HepG2 (cell line): ENCODE measurements around the gene IGHMBP2. TPM values are rescaled to one million over a fixed set of nuclear protein-coding genes. Genes with fewer than 3 reads are reported as not detected.

Experiments
- ATAC-seq: fragments of 200-7000 bp; cut with Tn5 transposase; 3 replicates; pipeline ENCODE4 v1.9.1; 2020; ENCODE audit warnings: mild to moderate bottlenecking, moderate library complexity
- BruUV-seq: library from RNA; stranded (reverse); fragments of 400-500 nt; replicated peaks from 2 replicates; lab custom pipeline; 2021; lab: Mats Ljungman, UMichigan
- CTCF ChIA-PET: fragments of 300-600 bp; formaldehyde crosslinking; extraction: SDS; loops from one replicate; lab custom pipeline; 2021; ENCODE audit warnings: low total read pairs, inconsistent platforms, low intra/inter-chr PET ratio; lab: Yijun Ruan, JAX
- POLR2A ChIA-PET: fragments of 350-600 bp; sonication (Branson Sonifier 250); formaldehyde crosslinking; loops from one replicate; lab custom pipeline; 2020; ENCODE audit warnings: antibody characterized with exemption, inconsistent platforms; lab: Yijun Ruan, JAX
- DNase-seq: peaks from one replicate; pipeline ENCODE4 v3.0.0-alpha.2; 2015; ENCODE audit warnings: low spot score
- FAIRE-seq: peaks from 3 replicates; lab custom pipeline; 2011; peaks lifted over from hg19 to GRCh38; lab: Jason Lieb, UNC
- H2AFZ ChIP-seq: one replicate; pipeline ENCODE4 v1.6.1; 2011; ENCODE audit warnings: low read length, inconsistent platforms
- H3K27ac ChIP-seq: fragments of 300-600 bp; 3 replicates; pipeline ENCODE4 v1.8.0; 2011; ENCODE audit warnings: mixed run types, mild to moderate bottlenecking, mixed read lengths, low read length, inconsistent platforms; ENCODE audit not compliant: insufficient read depth; ENCODE audit errors: extremely low read length
- H3K27me3 ChIP-seq, 2 experiments: fragments of 200-600 bp in 1 of 2; 2 replicates in 1 of 2; 3 replicates in 1 of 2; pipeline versions ENCODE4 v1.6.0 to v1.8.0; 2011; ENCODE audit warnings: low read length in 2 of 2, mild to moderate bottlenecking in 2 of 2, moderate library complexity in 2 of 2, inconsistent platforms in 1 of 2; ENCODE audit not compliant: insufficient read depth in 2 of 2, control insufficient read depth in 1 of 2
- H3K36me3 ChIP-seq, 2 experiments: fragments of 200-600 bp in 1 of 2; replicated peaks in 1 of 2; 2 replicates in 1 of 2; 3 replicates in 1 of 2; pipeline versions ENCODE4 v1.5.1 to v1.8.0; 2011; ENCODE audit warnings: low read length in 2 of 2, inconsistent platforms in 1 of 2; ENCODE audit not compliant: insufficient read depth in 2 of 2, control insufficient read depth in 1 of 2
- H3K4me1 ChIP-seq: 2 replicates; pipeline ENCODE4 v1.5.1; 2012; ENCODE audit warnings: low read length, inconsistent platforms; ENCODE audit not compliant: insufficient read depth
- H3K4me2 ChIP-seq: 2 replicates; pipeline ENCODE4 v1.6.0; 2011; ENCODE audit warnings: low read depth, low read length, inconsistent platforms
- H3K4me3 ChIP-seq, 3 experiments: fragments of 200-600 bp in 1 of 3; sonication (generic), shearing (Covaris generic) in 1 of 3; replicated peaks in 1 of 3; 2 replicates each; pipeline ENCODE4 v1.5.1; 2011 to 2016; ENCODE audit warnings: low read length in 3 of 3, inconsistent platforms in 2 of 3, low read depth in 2 of 3, mild to moderate bottlenecking in 2 of 3, control low read depth in 1 of 3, mixed read lengths in 1 of 3; ENCODE audit not compliant: insufficient read depth in 1 of 3
- H3K79me2 ChIP-seq: one replicate; pipeline ENCODE4 v1.6.1; 2011; ENCODE audit warnings: low read length, inconsistent platforms; ENCODE audit not compliant: insufficient read depth
- H3K9ac ChIP-seq: 2 replicates; pipeline ENCODE4 v1.6.0; 2011; ENCODE audit warnings: mild to moderate bottlenecking, low read depth, low read length, inconsistent platforms; ENCODE audit not compliant: insufficient read depth
- H3K9me3 ChIP-seq: 2 replicates; pipeline ENCODE4 v1.5.1; 2012; ENCODE audit warnings: mild to moderate bottlenecking, low read length
- H4K20me1 ChIP-seq: 2 replicates; pipeline ENCODE4 v1.6.0; 2011; ENCODE audit warnings: inconsistent platforms, mild to moderate bottlenecking, low read length, moderate library complexity; ENCODE audit not compliant: insufficient read depth
- EHMT2 ChIP-seq: fragments of 200-600 bp; sonication (generic); IDR thresholded peaks from 2 replicates; pipeline ENCODE4 v1.7.0; 2017; ENCODE audit warnings: antibody characterized with exemption, low read depth, low read length, borderline replicate concordance
- ELF3 ChIP-seq: IDR thresholded peaks from 2 replicates; pipeline ENCODE4 v1.6.1; 2016; ENCODE audit warnings: missing genetic modification reagents, missing compliant biosample characterization
- HIVEP1 ChIP-seq: sonication (generic); formaldehyde crosslinking; IDR thresholded peaks from 2 replicates; pipeline ENCODE4 v1.4.0; 2020; ENCODE audit warnings: mild to moderate bottlenecking, missing genetic modification reagents
- KAT7 ChIP-seq: IDR thresholded peaks from 2 replicates; pipeline ENCODE4 v1.6.1; 2018; ENCODE audit warnings: borderline replicate concordance, missing compliant biosample characterization
- MEIS2 ChIP-seq: sonication (generic); formaldehyde crosslinking; IDR thresholded peaks from 2 replicates; pipeline ENCODE4 v1.9.0; 2021; ENCODE audit warnings: mild to moderate bottlenecking, missing genetic modification reagents
- RBAK ChIP-seq: sonication (generic); formaldehyde crosslinking; IDR thresholded peaks from 2 replicates; pipeline ENCODE4 v1.5.1; 2020; ENCODE audit warnings: mild to moderate bottlenecking, missing genetic modification reagents
- SP1 ChIP-seq, 2 experiments: fragments of 450-650 bp in 1 of 2; sonication (generic) in 1 of 2; formaldehyde crosslinking in 1 of 2; IDR thresholded peaks; 2 replicates each; pipeline versions ENCODE4 v1.4.0 to v1.6.1; 2016 to 2020; ENCODE audit warnings: missing genetic modification reagents in 1 of 2
- U2AF1 ChIP-seq: fragments of 200-400 bp; formaldehyde crosslinking; optimal IDR thresholded peaks from 2 replicates; pipeline ENCODE3; 2017; ENCODE audit warnings: mild to moderate bottlenecking, low read depth, low read length
- ZFP36L1 ChIP-seq: sonication (generic); formaldehyde crosslinking; IDR thresholded peaks from 2 replicates; pipeline ENCODE4 v1.8.0; 2022; ENCODE audit warnings: mild to moderate bottlenecking, missing genetic modification reagents, moderate library complexity
- ZNF180 ChIP-seq: sonication (generic); formaldehyde crosslinking; IDR thresholded peaks from 2 replicates; pipeline ENCODE4 v1.4.0; 2020; ENCODE audit warnings: low read depth, missing genetic modification reagents, borderline replicate concordance
- ZNF484 ChIP-seq: sonication (generic); formaldehyde crosslinking; IDR thresholded peaks from 2 replicates; pipeline ENCODE4 v1.5.1; 2020; ENCODE audit warnings: mild to moderate bottlenecking, low read depth, missing genetic modification reagents, borderline replicate concordance
- ZSCAN20 ChIP-seq: sonication (generic); formaldehyde crosslinking; IDR thresholded peaks from 2 replicates; pipeline ENCODE4 v1.4.0; 2020; ENCODE audit warnings: missing genetic modification reagents, mild to moderate bottlenecking, borderline replicate concordance
- WGBS: methylation state at CpG from one replicate; pipeline ENCODE4 v1.1.6; 2017; ENCODE audit warnings: low lambda C conversion rate; 5-methylcytosine and 5-hydroxymethylcytosine counted together
- in situ Hi-C: cut with HindIII; loops from 2 replicates; pipeline ENCODE4 v1.10.0; 2017; ENCODE audit warnings: low pct_unique_long_range_greater_than_20kb; ENCODE audit not compliant: extremely low pct_ligation_motif_present
- intact Hi-C: fragments of 100-400 bp; cut with micrococcal nuclease; formaldehyde crosslinking; loops from one replicate; pipeline ENCODE4 v1.10.0; 2022; ENCODE audit not compliant: unreplicated experiment
- polyA plus RNA-seq, 8 experiments: library from polyadenylated mRNA; depleted of rRNA in 3 of 8; stranded (reverse) in 7 of 8; unstranded in 1 of 8; fragments of >200 nt; fragmentation: Illumina TruSeq in 4 of 8; extraction: Trizol in 4 of 8; gene quantifications; 2 replicates each; pipeline versions ENCODE4 v1.2.1 to v1.2.3, GENCODE V29; 2011 to 2016; ENCODE audit warnings: low read depth in 4 of 8, missing spikeins in 1 of 8, mixed read lengths in 1 of 8; ENCODE audit not compliant: insufficient read depth in 1 of 8
- total RNA-seq, 5 experiments: library from RNA; depleted of rRNA; stranded (reverse); fragments of >200 nt; fragmentation: Illumina TruSeq; extraction: Trizol; gene quantifications; 2 replicates each; pipeline ENCODE4 v1.2.3, GENCODE V29; 2016; ENCODE audit warnings: low read depth in 1 of 5
- TF ChIP-seq, protein P1 (sequence below): sonication (generic); formaldehyde crosslinking; IDR thresholded peaks from 2 replicates; pipeline ENCODE4 v1.4.0; 2020; ENCODE audit warnings: missing genetic modification reagents
- TF ChIP-seq, protein P2 (sequence below): sonication (generic); formaldehyde crosslinking; IDR thresholded peaks from 2 replicates; pipeline ENCODE4 v1.4.0; 2020; ENCODE audit warnings: missing genetic modification reagents, borderline replicate concordance
- TF ChIP-seq, protein P3 (sequence below): sonication (generic); formaldehyde crosslinking; IDR thresholded peaks from 2 replicates; pipeline ENCODE4 v1.5.0; 2020; ENCODE audit warnings: mild to moderate bottlenecking, missing genetic modification reagents
- TF ChIP-seq, protein P4 (sequence below): sonication (generic); formaldehyde crosslinking; IDR thresholded peaks from 2 replicates; pipeline ENCODE4 v1.9.0; 2021; ENCODE audit warnings: missing genetic modification reagents, borderline replicate concordance

Gene IGHMBP2
- total and polyA plus RNA-seq, 2 of the 13 experiments (the other 11 are each of a cell fraction or from before 2014, with no cell fraction given) = 8.9 to 9.9 TPM

DNA sequence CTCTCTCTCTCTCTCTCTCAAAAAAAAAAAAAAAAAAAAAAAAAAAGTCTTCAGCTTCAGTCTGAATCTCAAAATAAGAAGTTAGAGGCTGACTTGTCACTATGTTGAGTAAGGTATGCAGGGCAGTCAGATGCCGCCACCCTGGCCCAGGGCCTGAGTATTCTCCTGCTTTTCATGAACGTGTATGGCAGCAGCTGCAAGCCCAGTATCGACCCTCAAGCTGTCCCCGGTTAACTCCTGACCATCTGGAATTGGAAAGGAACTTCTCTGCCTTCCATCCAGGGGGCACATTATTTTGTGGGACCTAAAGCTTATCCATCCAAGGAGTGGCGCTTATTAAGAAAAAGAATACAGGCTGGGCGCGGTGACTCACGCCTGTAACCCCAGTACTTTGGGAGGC lies 65.7 kb downstream of the IGHMBP2 start:
- CTCF ChIA-PET = no interaction called here
- 62% methylated on average over 8 of the region's 8 CpGs for WGBS
- TF ChIP-seq KAT7 (CRISPR knock-in tag) (no peak), ZFP36L1 (CRISPR knock-in tag) (no peak), ZNF484 (CRISPR knock-in tag) (no peak), U2AF1 (no peak), ZNF180 (CRISPR knock-in tag) (no peak), MEIS2 (CRISPR knock-in tag) (no peak), SP1 (IDR thresholded peaks at IDR 0.05) (no peak), SP1 (CRISPR knock-in tag; IDR thresholded peaks at IDR 0.05) (no peak), RBAK (CRISPR knock-in tag) (no peak), EHMT2 (no peak), ZSCAN20 (no peak), HIVEP1 (CRISPR knock-in tag) (no peak), ELF3 (CRISPR knock-in tag) (no peak)
- TF ChIP-seq, protein P1, sequence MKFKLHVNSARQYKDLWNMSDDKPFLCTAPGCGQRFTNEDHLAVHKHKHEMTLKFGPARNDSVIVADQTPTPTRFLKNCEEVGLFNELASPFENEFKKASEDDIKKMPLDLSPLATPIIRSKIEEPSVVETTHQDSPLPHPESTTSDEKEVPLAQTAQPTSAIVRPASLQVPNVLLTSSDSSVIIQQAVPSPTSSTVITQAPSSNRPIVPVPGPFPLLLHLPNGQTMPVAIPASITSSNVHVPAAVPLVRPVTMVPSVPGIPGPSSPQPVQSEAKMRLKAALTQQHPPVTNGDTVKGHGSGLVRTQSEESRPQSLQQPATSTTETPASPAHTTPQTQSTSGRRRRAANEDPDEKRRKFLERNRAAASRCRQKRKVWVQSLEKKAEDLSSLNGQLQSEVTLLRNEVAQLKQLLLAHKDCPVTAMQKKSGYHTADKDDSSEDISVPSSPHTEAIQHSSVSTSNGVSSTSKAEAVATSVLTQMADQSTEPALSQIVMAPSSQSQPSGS (CRISPR knock-in tag) = no peak
- TF ChIP-seq, protein P2, sequence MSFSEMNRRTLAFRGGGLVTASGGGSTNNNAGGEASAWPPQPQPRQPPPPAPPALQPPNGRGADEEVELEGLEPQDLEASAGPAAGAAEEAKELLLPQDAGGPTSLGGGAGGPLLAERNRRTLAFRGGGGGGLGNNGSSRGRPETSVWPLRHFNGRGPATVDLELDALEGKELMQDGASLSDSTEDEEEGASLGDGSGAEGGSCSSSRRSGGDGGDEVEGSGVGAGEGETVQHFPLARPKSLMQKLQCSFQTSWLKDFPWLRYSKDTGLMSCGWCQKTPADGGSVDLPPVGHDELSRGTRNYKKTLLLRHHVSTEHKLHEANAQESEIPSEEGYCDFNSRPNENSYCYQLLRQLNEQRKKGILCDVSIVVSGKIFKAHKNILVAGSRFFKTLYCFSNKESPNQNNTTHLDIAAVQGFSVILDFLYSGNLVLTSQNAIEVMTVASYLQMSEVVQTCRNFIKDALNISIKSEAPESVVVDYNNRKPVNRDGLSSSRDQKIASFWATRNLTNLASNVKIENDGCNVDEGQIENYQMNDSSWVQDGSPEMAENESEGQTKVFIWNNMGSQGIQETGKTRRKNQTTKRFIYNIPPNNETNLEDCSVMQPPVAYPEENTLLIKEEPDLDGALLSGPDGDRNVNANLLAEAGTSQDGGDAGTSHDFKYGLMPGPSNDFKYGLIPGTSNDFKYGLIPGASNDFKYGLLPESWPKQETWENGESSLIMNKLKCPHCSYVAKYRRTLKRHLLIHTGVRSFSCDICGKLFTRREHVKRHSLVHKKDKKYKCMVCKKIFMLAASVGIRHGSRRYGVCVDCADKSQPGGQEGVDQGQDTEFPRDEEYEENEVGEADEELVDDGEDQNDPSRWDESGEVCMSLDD = no peak
- TF ChIP-seq, protein P3, sequence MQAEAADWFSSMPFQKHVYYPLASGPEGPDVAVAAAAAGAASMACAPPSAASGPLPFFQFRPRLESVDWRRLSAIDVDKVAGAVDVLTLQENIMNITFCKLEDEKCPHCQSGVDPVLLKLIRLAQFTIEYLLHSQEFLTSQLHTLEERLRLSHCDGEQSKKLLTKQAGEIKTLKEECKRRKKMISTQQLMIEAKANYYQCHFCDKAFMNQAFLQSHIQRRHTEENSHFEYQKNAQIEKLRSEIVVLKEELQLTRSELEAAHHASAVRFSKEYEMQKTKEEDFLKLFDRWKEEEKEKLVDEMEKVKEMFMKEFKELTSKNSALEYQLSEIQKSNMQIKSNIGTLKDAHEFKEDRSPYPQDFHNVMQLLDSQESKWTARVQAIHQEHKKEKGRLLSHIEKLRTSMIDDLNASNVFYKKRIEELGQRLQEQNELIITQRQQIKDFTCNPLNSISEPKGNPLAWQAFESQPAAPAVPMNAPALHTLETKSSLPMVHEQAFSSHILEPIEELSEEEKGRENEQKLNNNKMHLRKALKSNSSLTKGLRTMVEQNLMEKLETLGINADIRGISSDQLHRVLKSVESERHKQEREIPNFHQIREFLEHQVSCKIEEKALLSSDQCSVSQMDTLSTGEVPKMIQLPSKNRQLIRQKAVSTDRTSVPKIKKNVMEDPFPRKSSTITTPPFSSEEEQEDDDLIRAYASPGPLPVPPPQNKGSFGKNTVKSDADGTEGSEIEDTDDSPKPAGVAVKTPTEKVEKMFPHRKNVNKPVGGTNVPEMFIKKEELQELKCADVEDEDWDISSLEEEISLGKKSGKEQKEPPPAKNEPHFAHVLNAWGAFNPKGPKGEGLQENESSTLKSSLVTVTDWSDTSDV (CRISPR knock-in tag) = no peak
- TF ChIP-seq, protein P4, sequence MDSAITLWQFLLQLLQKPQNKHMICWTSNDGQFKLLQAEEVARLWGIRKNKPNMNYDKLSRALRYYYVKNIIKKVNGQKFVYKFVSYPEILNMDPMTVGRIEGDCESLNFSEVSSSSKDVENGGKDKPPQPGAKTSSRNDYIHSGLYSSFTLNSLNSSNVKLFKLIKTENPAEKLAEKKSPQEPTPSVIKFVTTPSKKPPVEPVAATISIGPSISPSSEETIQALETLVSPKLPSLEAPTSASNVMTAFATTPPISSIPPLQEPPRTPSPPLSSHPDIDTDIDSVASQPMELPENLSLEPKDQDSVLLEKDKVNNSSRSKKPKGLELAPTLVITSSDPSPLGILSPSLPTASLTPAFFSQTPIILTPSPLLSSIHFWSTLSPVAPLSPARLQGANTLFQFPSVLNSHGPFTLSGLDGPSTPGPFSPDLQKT = no peak

More for the DNA sequence above, 65.7 kb downstream of the IGHMBP2 start:
- no peak for ATAC-seq
- BruUV-seq = no TSS peak
- no peaks in the 10 kb centered on the region for H3K4me1 ChIP-seq
- H3K4me3 ChIP-seq = no peak overlapping the region
- no peak overlapping the region for H2AFZ ChIP-seq
- H3K9ac ChIP-seq = no peak overlapping the region
- H3K79me2 ChIP-seq = no peaks in the 10 kb centered on the region
- in situ Hi-C loops = no loop called here
- H3K27ac ChIP-seq = no peak overlapping the region
- DNase-seq = no peak
- H3K36me3 ChIP-seq = no peaks in the 10 kb centered on the region
- no peak overlapping the region for H3K4me2 ChIP-seq
- FAIRE-seq = no peak
- POLR2A ChIA-PET = no interaction called here
- peaks cover 0 to 11% of the 10 kb centered on the region in 2 experiments; a peak in 3 of 5 replicates for H3K27me3 ChIP-seq
- intact Hi-C loops = no loop called here
- no peaks in the 10 kb centered on the region for H3K9me3 ChIP-seq
- H4K20me1 ChIP-seq = no peaks in the 10 kb centered on the region
